H9 (cell line): ENCODE measurements around the gene RADIL. TPM values are rescaled to one million over a fixed set of nuclear protein-coding genes. Genes with fewer than 3 reads are reported as not detected.

Source experiments
- DNase-seq: peaks from one replicate; pipeline ENCODE4 v3.0.0-alpha.2; 2017
- H2AFZ ChIP-seq: one replicate; pipeline ENCODE4 v1.6.1; 2013; ENCODE audit warnings: mild to moderate bottlenecking, low read length, control low read depth, moderate library complexity
- H2AK5ac ChIP-seq: 2 replicates; pipeline ENCODE4 v1.6.1; 2013; ENCODE audit warnings: low read length, control low read depth, mixed read lengths; ENCODE audit not compliant: insufficient read length
- H2BK120ac ChIP-seq: one replicate; pipeline ENCODE4 v1.6.1; 2013; ENCODE audit warnings: low read depth, mild to moderate bottlenecking, low read length, control low read depth, inconsistent platforms; ENCODE audit not compliant: poor library complexity, severe bottlenecking
- H2BK12ac ChIP-seq: 2 replicates; pipeline ENCODE4 v1.6.1; 2013; ENCODE audit warnings: low read length, control low read depth, mixed read lengths, low read depth; ENCODE audit not compliant: insufficient read length
- H2BK15ac ChIP-seq: 2 replicates; pipeline ENCODE4 v1.6.1; 2013; ENCODE audit warnings: low read depth, low read length, control low read depth
- H2BK20ac ChIP-seq: one replicate; pipeline ENCODE4 v1.6.1; 2013; ENCODE audit warnings: low read depth, mild to moderate bottlenecking, low read length, control low read depth, inconsistent platforms; ENCODE audit not compliant: poor library complexity, severe bottlenecking
- H2BK5ac ChIP-seq: 2 replicates; pipeline ENCODE4 v1.6.1; 2013; ENCODE audit warnings: low read length, control low read depth, mixed read lengths; ENCODE audit not compliant: insufficient read length
- H3K14ac ChIP-seq: 2 replicates; pipeline ENCODE4 v1.6.1; 2013; ENCODE audit warnings: low read length, control low read depth; ENCODE audit not compliant: insufficient read depth
- H3K18ac ChIP-seq: 2 replicates; pipeline ENCODE4 v1.6.1; 2013; ENCODE audit warnings: low read depth, mild to moderate bottlenecking, mixed read lengths, low read length, control low read depth; ENCODE audit not compliant: insufficient read length
- H3K23ac ChIP-seq: 2 replicates; pipeline ENCODE4 v1.6.1; 2013; ENCODE audit warnings: low read length, control low read depth, mixed read lengths, low read depth; ENCODE audit not compliant: insufficient read length
- H3K23me2 ChIP-seq: 2 replicates; pipeline ENCODE4 v1.6.1; 2013; ENCODE audit warnings: low read depth, mild to moderate bottlenecking, mixed read lengths, low read length, control low read depth; ENCODE audit not compliant: insufficient read length, poor library complexity, severe bottlenecking
- H3K27ac ChIP-seq: 2 replicates; pipeline ENCODE4 v1.5.1; 2013; ENCODE audit warnings: low read length, control low read depth, mixed read lengths, low read depth; ENCODE audit not compliant: insufficient read length
- H3K27me3 ChIP-seq: 2 replicates; pipeline ENCODE4 v1.6.1; 2013; ENCODE audit warnings: low read length, control low read depth, inconsistent platforms; ENCODE audit not compliant: insufficient read depth
- H3K4ac ChIP-seq: 2 replicates; pipeline ENCODE4 v1.6.1; 2013; ENCODE audit warnings: low read depth, mild to moderate bottlenecking, control low read depth, inconsistent platforms, low read length, moderate library complexity
- H3K4me1 ChIP-seq: 2 replicates; pipeline ENCODE4 v1.6.1; 2013; ENCODE audit warnings: low read length, control low read depth, inconsistent platforms; ENCODE audit not compliant: insufficient read depth
- H3K4me2 ChIP-seq: 2 replicates; pipeline ENCODE4 v1.6.1; 2013; ENCODE audit warnings: low read length, control low read depth, mixed read lengths; ENCODE audit not compliant: insufficient read length, insufficient read depth
- H3K56ac ChIP-seq: 2 replicates; pipeline ENCODE4 v1.6.1; 2013; ENCODE audit warnings: low read depth, mild to moderate bottlenecking, mixed read lengths, low read length, control low read depth; ENCODE audit not compliant: insufficient read length
- H3K79me1 ChIP-seq: 2 replicates; pipeline ENCODE4 v1.6.1; 2013; ENCODE audit warnings: low read depth, mild to moderate bottlenecking, moderate library complexity, low read length, control low read depth, inconsistent platforms; ENCODE audit not compliant: insufficient read depth, poor library complexity, severe bottlenecking
- H3K79me2 ChIP-seq: 2 replicates; pipeline ENCODE4 v1.6.1; 2013; ENCODE audit warnings: low read length, control low read depth, inconsistent platforms; ENCODE audit not compliant: insufficient read depth
- H3K9ac ChIP-seq: 2 replicates; pipeline ENCODE4 v1.6.1; 2013; ENCODE audit warnings: low read length, control low read depth, mixed read lengths; ENCODE audit not compliant: insufficient read length; ENCODE audit errors: extremely low read depth
- H3K9me3 ChIP-seq: one replicate; pipeline ENCODE4 v1.6.1; 2013; ENCODE audit warnings: low read depth, low read length, inconsistent platforms; ENCODE audit not compliant: control insufficient read depth
- H3T11ph ChIP-seq: one replicate; pipeline ENCODE4 v1.6.1; 2013; ENCODE audit warnings: mild to moderate bottlenecking, low read length, control low read depth, inconsistent platforms
- H4K20me1 ChIP-seq: one replicate; pipeline ENCODE4 v1.6.1; 2013; ENCODE audit not compliant: control insufficient read depth, insufficient read length, insufficient read depth
- H4K5ac ChIP-seq: 2 replicates; pipeline ENCODE4 v1.6.1; 2013; ENCODE audit warnings: low read depth, mild to moderate bottlenecking, mixed read lengths, low read length, control low read depth; ENCODE audit not compliant: insufficient read length
- H4K8ac ChIP-seq: replicated peaks from 2 replicates; pipeline ENCODE4 v1.6.1; 2013; ENCODE audit warnings: low read length, control low read depth, mixed read lengths, low read depth; ENCODE audit not compliant: insufficient read length
- H4K91ac ChIP-seq: 2 replicates; pipeline ENCODE4 v1.6.1; 2013; ENCODE audit warnings: low read depth, mild to moderate bottlenecking, moderate library complexity, mixed read lengths, low read length, control low read depth; ENCODE audit not compliant: insufficient read length
- H3K27ac Mint-ChIP-seq, 3 experiments: 2 replicates in 2 of 3; 3 replicates in 1 of 3; pipeline ENCODE4 v1.8.0; 2020 to 2021; ENCODE audit warnings: mixed read lengths in 3 of 3, mild to moderate bottlenecking in 1 of 3, moderate library complexity in 1 of 3
- H3K27me3 Mint-ChIP-seq: 2 replicates; pipeline ENCODE4 v1.8.0; 2021; ENCODE audit warnings: low read depth, mild to moderate bottlenecking, moderate library complexity, mixed read lengths
- H3K36me3 Mint-ChIP-seq, 3 experiments: 2 replicates in 2 of 3; 3 replicates in 1 of 3; pipeline ENCODE4 v1.8.0; 2020 to 2021; ENCODE audit warnings: low read depth in 3 of 3, mixed read lengths in 3 of 3; ENCODE audit not compliant: insufficient read depth in 1 of 3
- H3K4me1 Mint-ChIP-seq, 2 experiments: 2 replicates each; pipeline ENCODE4 v1.8.0; 2020; ENCODE audit warnings: mixed read lengths in 2 of 2
- H3K4me3 Mint-ChIP-seq, 2 experiments: 2 replicates in 1 of 2; 3 replicates in 1 of 2; pipeline ENCODE4 v1.8.0; 2020 to 2021; ENCODE audit warnings: mild to moderate bottlenecking in 2 of 2, mixed read lengths in 2 of 2, moderate library complexity in 1 of 2
- H3K9me3 Mint-ChIP-seq, 2 experiments: 2 replicates in 1 of 2; 3 replicates in 1 of 2; pipeline ENCODE4 v1.8.0; 2020; ENCODE audit warnings: mild to moderate bottlenecking in 2 of 2, mixed read lengths in 2 of 2, moderate library complexity in 1 of 2
- WGBS: extraction: QIAGEN DNeasy Blood & Tissue Kit; methylation state at CpG from one replicate; pipeline ENCODE4 v1.1.7; 2013; ENCODE audit warnings: missing lambda C conversion rate, low lambda C conversion rate, mixed read lengths; ENCODE audit not compliant: insufficient read length; ENCODE audit errors: extremely low coverage; 5-methylcytosine and 5-hydroxymethylcytosine counted together
- total RNA-seq: library from RNA; stranded (reverse); gene quantifications from 2 replicates; pipeline ENCODE4 v1.2.1, GENCODE V29; 2021
- TF ChIP-seq, protein P1 (sequence below): fragments of 200-600 bp; sonication (generic); conservative IDR thresholded peaks from 3 replicates; pipeline ENCODE4 v1.8.0; 2021; ENCODE audit warnings: antibody characterized with exemption, mild to moderate bottlenecking

Gene RADIL
- total RNA-seq, 1 experiment from 2014 or later, result 4.7 TPM

DNA sequence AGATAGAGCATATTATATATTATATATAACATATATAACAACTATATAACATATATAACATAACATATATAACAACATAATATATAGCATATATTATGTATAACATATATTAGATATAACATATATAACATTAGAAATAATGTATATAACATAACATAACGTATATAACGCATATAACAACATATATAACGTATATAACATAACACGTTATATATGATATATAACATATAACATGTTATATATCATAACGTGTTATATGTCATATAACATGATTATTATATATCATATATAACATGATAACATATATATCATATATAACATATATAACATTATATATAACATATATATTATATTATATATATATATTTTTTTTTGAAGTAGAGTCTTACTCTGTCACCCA, 104.4 kb downstream of the RADIL start:
- Mint-ChIP-seq H3K27ac (no peak overlapping the region), H3K27me3 (no peaks in the 10 kb centered on the region), H3K4me1 (peaks cover 10 to 14% of the 10 kb centered on the region in 2 experiments), H3K9me3 (no peaks in the 10 kb centered on the region), H3K36me3 (peaks cover 7 to 34% (median 9%) of the 10 kb centered on the region in 3 experiments; a peak in 6 of 7 replicates), H3K4me3 (no peak overlapping the region)
- Histone ChIP-seq H2BK12ac (no peak overlapping the region), H3K23ac (no peak overlapping the region), H3K4me2 (no peak overlapping the region), H3K79me1 (peaks cover 3% of the 10 kb centered on the region), H2BK120ac (no peak overlapping the region), H2BK5ac (no peak overlapping the region), H4K91ac (no peak overlapping the region), H2AK5ac (no peak overlapping the region), H4K5ac (no peak overlapping the region), H3K79me2 (no peaks in the 10 kb centered on the region; the same call in 1 of the 2 replicates), H3K18ac (no peak overlapping the region), H2BK20ac (no peak overlapping the region), H3K9me3 (no peaks in the 10 kb centered on the region), H3K9ac (no peak overlapping the region), H4K8ac (no peak overlapping the region), H3K56ac (no peak overlapping the region), H3K14ac (no peak overlapping the region), H2AFZ (no peak overlapping the region), H3K23me2 (peaks cover 13% of the 10 kb centered on the region), H4K20me1 (no peaks in the 10 kb centered on the region), H2BK15ac (no peak overlapping the region), H3K27me3 (no peaks in the 10 kb centered on the region), H3K4ac (no peak overlapping the region), H3K27ac (no peak overlapping the region), H3T11ph (no peak overlapping the region), H3K4me1 (no peaks in the 10 kb centered on the region)
- TF ChIP-seq, protein P1, sequence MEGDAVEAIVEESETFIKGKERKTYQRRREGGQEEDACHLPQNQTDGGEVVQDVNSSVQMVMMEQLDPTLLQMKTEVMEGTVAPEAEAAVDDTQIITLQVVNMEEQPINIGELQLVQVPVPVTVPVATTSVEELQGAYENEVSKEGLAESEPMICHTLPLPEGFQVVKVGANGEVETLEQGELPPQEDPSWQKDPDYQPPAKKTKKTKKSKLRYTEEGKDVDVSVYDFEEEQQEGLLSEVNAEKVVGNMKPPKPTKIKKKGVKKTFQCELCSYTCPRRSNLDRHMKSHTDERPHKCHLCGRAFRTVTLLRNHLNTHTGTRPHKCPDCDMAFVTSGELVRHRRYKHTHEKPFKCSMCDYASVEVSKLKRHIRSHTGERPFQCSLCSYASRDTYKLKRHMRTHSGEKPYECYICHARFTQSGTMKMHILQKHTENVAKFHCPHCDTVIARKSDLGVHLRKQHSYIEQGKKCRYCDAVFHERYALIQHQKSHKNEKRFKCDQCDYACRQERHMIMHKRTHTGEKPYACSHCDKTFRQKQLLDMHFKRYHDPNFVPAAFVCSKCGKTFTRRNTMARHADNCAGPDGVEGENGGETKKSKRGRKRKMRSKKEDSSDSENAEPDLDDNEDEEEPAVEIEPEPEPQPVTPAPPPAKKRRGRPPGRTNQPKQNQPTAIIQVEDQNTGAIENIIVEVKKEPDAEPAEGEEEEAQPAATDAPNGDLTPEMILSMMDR, result no peak
- WGBS, result no CpG with 5 or more reads among the region's 5 CpGs
- DNase-seq, result no peak
